ENCODE results near the gene PAK5.

GRCh38 chr20:9518576-9519175 is 320.2 kb downstream of the PAK5 start:
- TF ChIP-seq CTCF (IDR thresholded peaks at IDR 0.05) (no peak), POLR2A (IDR thresholded peaks at IDR 0.05) (no peak)
